ENCODE measurements around the gene HSPB1.

GRCh38 chr7:76286842-76287403 lies 15.6 kb upstream of the HSPB1 start:
- TF ChIP-seq CTCF (conservative IDR thresholded peaks at IDR 0.05) (no peak), EZH2 (IDR thresholded peaks at IDR 0.05; ENCODE audit: low read depth) (no peak)

Measured in PC-9 (cell line).